Transverse colon (tissue), 4 donors: ENCODE data around the gene RITA1. TPM values are rescaled to one million over a fixed set of nuclear protein-coding genes. Genes with fewer than 3 reads are reported as not detected.

Source experiments
- DNase-seq: peaks from one replicate; pipeline ENCODE4 v3.0.0-alpha.2; 2019
- H3K27ac ChIP-seq, 4 donors: fragments of 200-600 bp; sonication (generic); 2 replicates each; pipeline ENCODE4 v1.5.1; 2016 to 2018; ENCODE audit warnings: inconsistent platforms in 4 of 4
- H3K27me3 ChIP-seq: fragments of 200-600 bp; sonication (generic); 2 replicates; pipeline ENCODE4 v1.5.1; 2017; ENCODE audit warnings: inconsistent platforms
- H3K36me3 ChIP-seq, 4 donors: fragments of 200-600 bp; sonication (generic); 2 replicates each; pipeline ENCODE4 v1.5.1; 2017 to 2019; ENCODE audit warnings: inconsistent platforms in 4 of 4
- H3K4me1 ChIP-seq, 4 donors: fragments of 200-600 bp; sonication (generic); 2 replicates each; pipeline ENCODE4 v1.5.1; 2017 to 2020; ENCODE audit warnings: inconsistent platforms in 4 of 4
- H3K4me3 ChIP-seq, 4 donors: fragments of 200-600 bp; sonication (generic); 1 replicate in 1 of 4; 2 replicates in 3 of 4; pipeline versions ENCODE4 v1.5.1 to v1.6.1; 2017 to 2019; ENCODE audit warnings: inconsistent platforms in 4 of 4
- H3K9me3 ChIP-seq, 2 donors: fragments of 200-600 bp; sonication (generic); 2 replicates each; pipeline ENCODE4 v1.5.1; 2017 to 2019; ENCODE audit warnings: inconsistent platforms in 2 of 2
- CTCF ChIP-seq, 5 experiments: fragments of 200-600 bp in 3 of 5; fragments of 450-650 bp in 2 of 5; sonication (generic) in 3 of 5; IDR thresholded peaks; 1 replicate in 2 of 5; 2 replicates in 3 of 5; pipeline ENCODE4 v1.5.1; 2016 to 2017; ENCODE audit warnings: antibody characterized with exemption in 5 of 5, inconsistent platforms in 3 of 5, mild to moderate bottlenecking in 2 of 5, moderate library complexity in 1 of 5
- EP300 ChIP-seq: sonication (generic); formaldehyde crosslinking; IDR thresholded peaks from one replicate; pipeline ENCODE4 v1.6.1; 2017; ENCODE audit warnings: antibody characterized with exemption, low read depth
- POLR2A ChIP-seq: fragments of 450-650 bp; IDR thresholded peaks from one replicate; pipeline ENCODE4 v1.6.1; 2016; ENCODE audit warnings: antibody characterized with exemption, mild to moderate bottlenecking, moderate library complexity
- POLR2AphosphoS5 ChIP-seq, 3 donors: sonication (generic); formaldehyde crosslinking; IDR thresholded peaks; one replicate each; pipeline ENCODE4 v1.6.1; 2016; ENCODE audit warnings: antibody characterized with exemption in 3 of 3
- WGBS, 2 donors: methylation state at CpG; one replicate each; pipeline ENCODE4 v1.1.5; 2018; ENCODE audit warnings: low coverage in 1 of 2; 5-methylcytosine and 5-hydroxymethylcytosine counted together
- in situ Hi-C, 4 donors: fragments of 200-750 bp; cut with MboI; loops; one replicate each; pipeline versions ENCODE4 v1.15.0 to v1.15.1; 2017; ENCODE audit warnings: low sequenced_read_pairs in 3 of 4, low pct_ligation_motif_present in 1 of 4, low pct_unique_long_range_greater_than_20kb in 1 of 4
- intact Hi-C: fragments of 100-400 bp; cut with DNase I; formaldehyde crosslinking; loops from one replicate; pipeline ENCODE4 v1.15.1; 2023; ENCODE audit warnings: low total_unique reads
- total RNA-seq, 4 donors: library from RNA; depleted of rRNA; stranded (reverse); fragments of >200 nt; gene quantifications; one replicate each; pipeline ENCODE4 v1.1.0, GENCODE V29; 2016

Gene RITA1
- total RNA-seq, 4 donors from 2014 or later, result 17.5 to 41.5 (median 23.8) TPM

GRCh38 chr12:113145720-113146551 lies 39.6 kb upstream of the RITA1 start:
- H3K4me3 ChIP-seq, result no peak overlapping the region
- H3K36me3 ChIP-seq, result no peaks in the 10 kb centered on the region
- H3K27ac ChIP-seq, result no peak overlapping the region
- peaks cover 6 to 25% (median 24%) of the 10 kb centered on the region in 4 donors for H3K4me1 ChIP-seq
- DNase-seq, result no peak
- in situ Hi-C loops, result no loop called here
- TF ChIP-seq CTCF (IDR thresholded peaks at IDR 0.05) (no peak), POLR2AphosphoS5 (IDR thresholded peaks at IDR 0.05) (no peak), POLR2A (no peak), EP300 (no peak)
- 80 to 83% methylated on average over 2 to 12 of the region's 12 CpGs for whole genome bisulfite sequencing, 2 donors
- no peaks in the 10 kb centered on the region for H3K9me3 ChIP-seq
- H3K27me3 ChIP-seq, result peaks cover 4% of the 10 kb centered on the region
- intact Hi-C loops, result no loop called here

- DNase-seq, result no peak
- WGBS, 2 donors, result 63 to 67% methylated on average over 2 of the region's 2 CpGs
- peaks cover 6 to 23% (median 20%) of the 10 kb centered on the region in 4 donors for H3K4me1 ChIP-seq
- no peaks in the 10 kb centered on the region for H3K9me3 ChIP-seq
- intact Hi-C loops, result no loop called here
- H3K27me3 ChIP-seq, result peaks cover 14% of the 10 kb centered on the region
- H3K27ac ChIP-seq, result no peak overlapping the region
- TF ChIP-seq POLR2A, result no peak
- TF ChIP-seq EP300, result no peak
- no peak for TF ChIP-seq POLR2AphosphoS5 (IDR thresholded peaks at IDR 0.05)
- no peak for TF ChIP-seq CTCF (IDR thresholded peaks at IDR 0.05)
- no peak overlapping the region for H3K4me3 ChIP-seq
- no peaks in the 10 kb centered on the region for H3K36me3 ChIP-seq
- in situ Hi-C loops, result no loop called here
Observed at GRCh38 chr12:113146999-113147398, 38.5 kb upstream of the RITA1 start.

- WGBS, 2 donors, result 21% methylated on average over 21 of the region's 22 CpGs; no CpG with 5 or more reads in 1 of the 2 donors
- in situ Hi-C loops, result loop anchor here in 2 of 4 donors (10.0 kb wide), 1 partner anchor 105 kb away; no protein-coding TSS in a partner anchor
- peaks cover 36% of the 10 kb centered on the region for H3K27me3 ChIP-seq
Observed at GRCh38 chr12:113149361-113150150, 36.0 kb upstream of the RITA1 start, which contains the start of gene CFAP73. Gene CFAP73 (plus strand): TSS chr12:113149724. CDS start chr12:113149858, 134 bp downstream.

More at GRCh38 chr12:113149361-113150150, 36.0 kb upstream of the RITA1 start, which contains the start of gene CFAP73:
- Histone ChIP-seq H3K4me3 (no peak within 1 kb of the TSS), H3K36me3 (no peaks in the 10 kb centered on the region), H3K4me1 (peaks cover 10 to 29% (median 27%) of the 10 kb centered on the region in 4 donors), H3K9me3 (no peaks in the 10 kb centered on the region), H3K27ac (peak within 1 kb of the TSS in 1 of 4 donors; percentile 48)
- TF ChIP-seq EP300 (no peak), POLR2AphosphoS5 (IDR thresholded peaks at IDR 0.05) (no peak), POLR2A (no peak), CTCF (IDR thresholded peaks at IDR 0.05) (no peak)
- intact Hi-C loops, result no loop called here
- peak; percentile 71 for DNase-seq
